ENCODE results near the gene DCLK1. TPM values are rescaled to one million over a fixed set of nuclear protein-coding genes. Genes with fewer than 3 reads are reported as not detected.

DCLK1 gene
- total and polyA plus RNA-seq, 12 donors: 0.68 to 22.6 (median 2.3) TPM

GRCh38 chr13:35908226-35908625 lies 223.0 kb downstream of the DCLK1 start:
- no peak for TF ChIP-seq CTCF (IDR thresholded peaks at IDR 0.05)
- no peak for TF ChIP-seq POLR2A (IDR thresholded peaks at IDR 0.05)
- DNase-seq: no peak
- no peaks in the 10 kb centered on the region for H3K9me3 ChIP-seq (replicated peaks in 1 of 3)
- intact Hi-C loops (cut with DNase I): no loop called here
- no peaks in the 10 kb centered on the region for H3K36me3 ChIP-seq (replicated peaks in 1 of 2)
- no peak overlapping the region for H3K27ac ChIP-seq
- WGBS, 4 donors: 88 to 95% (median 92%) methylated on average over 1 of the region's 1 CpG
- no peaks in the 10 kb centered on the region for H3K4me1 ChIP-seq (replicated peaks in 1 of 2)
- no peak overlapping the region for H3K4me3 ChIP-seq
- H3K27me3 ChIP-seq: no peaks in the 10 kb centered on the region

- WGBS, 4 donors: 69 to 73% (median 70%) methylated on average over 4 of the region's 4 CpGs
- no peaks in the 10 kb centered on the region for H3K27me3 ChIP-seq
- TF ChIP-seq POLR2A (IDR thresholded peaks at IDR 0.05): no peak
- TF ChIP-seq CTCF (IDR thresholded peaks at IDR 0.05): no peak
- H3K4me3 ChIP-seq: no peak overlapping the region
- no peaks in the 10 kb centered on the region for H3K9me3 ChIP-seq (replicated peaks in 1 of 3)
- no peaks in the 10 kb centered on the region for H3K36me3 ChIP-seq (replicated peaks in 1 of 2)
- no peak for DNase-seq
- no peaks in the 10 kb centered on the region for H3K4me1 ChIP-seq (replicated peaks in 1 of 2)
- intact Hi-C loops (cut with DNase I): no loop called here
- H3K27ac ChIP-seq: no peak overlapping the region
Observed at GRCh38 chr13:35906636-35907035, 224.5 kb downstream of the DCLK1 start.

- Histone ChIP-seq H3K27ac (no peak overlapping the region), H3K4me1 (replicated peaks in 1 of 2) (no peaks in the 10 kb centered on the region), H3K9me3 (replicated peaks in 1 of 3) (no peaks in the 10 kb centered on the region), H3K36me3 (replicated peaks in 1 of 2) (no peaks in the 10 kb centered on the region), H3K4me3 (no peak overlapping the region), H3K27me3 (no peaks in the 10 kb centered on the region)
- WGBS, 4 donors: 39 to 68% (median 57%) methylated on average over 1 of the region's 1 CpG
- intact Hi-C loops (cut with DNase I): no loop called here
- no peak for DNase-seq
- TF ChIP-seq CTCF (IDR thresholded peaks at IDR 0.05) (no peak), POLR2A (IDR thresholded peaks at IDR 0.05) (no peak)
Observed at GRCh38 chr13:35903075-35903474, 228.1 kb downstream of the DCLK1 start.

GRCh38 chr13:35898041-35898440 lies 233.1 kb downstream of the DCLK1 start:
- no peak for DNase-seq
- no peaks in the 10 kb centered on the region for H3K9me3 ChIP-seq (replicated peaks in 1 of 3)
- no peaks in the 10 kb centered on the region for H3K4me1 ChIP-seq (replicated peaks in 1 of 2)
- no peak for TF ChIP-seq POLR2A (IDR thresholded peaks at IDR 0.05)
- no peak for TF ChIP-seq CTCF (IDR thresholded peaks at IDR 0.05)
- H3K27ac ChIP-seq: no peak overlapping the region
- H3K27me3 ChIP-seq: no peaks in the 10 kb centered on the region
- WGBS, 4 donors: 88 to 94% (median 91%) methylated on average over 1 of the region's 1 CpG
- H3K36me3 ChIP-seq (replicated peaks in 1 of 2): no peaks in the 10 kb centered on the region
- intact Hi-C loops (cut with DNase I): no loop called here
- no peak overlapping the region for H3K4me3 ChIP-seq

Measured in adrenal gland (tissue), 12 donors.